Tibial artery (tissue), 4 donors: ENCODE measurements around the gene SORCS3.

ENCODE experiments used
- DNase-seq, 2 donors: peaks; one replicate each; pipeline ENCODE4 v3.0.0-alpha.2; 2019
- H3K27ac ChIP-seq, 2 donors: fragments of 200-600 bp; sonication (generic) in 1 of 2; 1 replicate in 1 of 2; 2 replicates in 1 of 2; pipeline ENCODE4 v1.5.1; 2018 to 2019; ENCODE audit warnings: mild to moderate bottlenecking in 1 of 2
- H3K27me3 ChIP-seq, 2 donors: fragments of 200-600 bp; sonication (generic) in 1 of 2; one replicate each; pipeline versions ENCODE4 v1.5.1 to v1.6.0; 2016 to 2019
- H3K36me3 ChIP-seq, 3 donors: fragments of 200-600 bp; sonication (generic) in 2 of 3; one replicate each; pipeline ENCODE4 v1.5.1; 2016 to 2019; ENCODE audit warnings: mild to moderate bottlenecking in 2 of 3
- H3K4me1 ChIP-seq, 4 donors: fragments of 200-600 bp; sonication (generic) in 2 of 4; 1 replicate in 3 of 4; 2 replicates in 1 of 4; pipeline ENCODE4 v1.5.1; 2016 to 2019
- H3K4me3 ChIP-seq, 2 donors: fragments of 200-600 bp; sonication (generic) in 1 of 2; 1 replicate in 1 of 2; 2 replicates in 1 of 2; pipeline ENCODE4 v1.5.1; 2018 to 2019; ENCODE audit warnings: mild to moderate bottlenecking in 2 of 2
- H3K9me3 ChIP-seq, 3 donors: fragments of 200-600 bp; sonication (generic) in 1 of 3; one replicate each; pipeline ENCODE4 v1.5.1; 2016 to 2019
- CTCF ChIP-seq, 2 experiments: fragments of 200-600 bp in 1 of 2; fragments of 450-650 bp in 1 of 2; IDR thresholded peaks; one replicate each; pipeline ENCODE4 v1.5.1; 2017 to 2019; ENCODE audit warnings: antibody characterized with exemption in 2 of 2, mild to moderate bottlenecking in 1 of 2, moderate library complexity in 1 of 2
- intact Hi-C: fragments of 100-400 bp; cut with DNase I; formaldehyde crosslinking; loops from one replicate; pipeline ENCODE4 v1.15.0; 2023; ENCODE audit warnings: low total_unique reads

Gene SORCS3

GRCh38 chr10:105247831-105248499, 606.9 kb downstream of the SORCS3 start:
- Histone ChIP-seq H3K27ac (no peak overlapping the region), H3K4me1 (no peaks in the 10 kb centered on the region), H3K27me3 (no peaks in the 10 kb centered on the region), H3K9me3 (no peaks in the 10 kb centered on the region), H3K36me3 (no peaks in the 10 kb centered on the region), H3K4me3 (no peak overlapping the region)
- no peak for TF ChIP-seq CTCF (IDR thresholded peaks at IDR 0.05)
- no peak for DNase-seq
- intact Hi-C loops = no loop called here

GRCh38 chr10:105252911-105253310, 611.8 kb downstream of the SORCS3 start:
- Histone ChIP-seq H3K9me3 (no peaks in the 10 kb centered on the region), H3K4me3 (no peak overlapping the region), H3K27ac (no peak overlapping the region), H3K27me3 (no peaks in the 10 kb centered on the region), H3K4me1 (no peaks in the 10 kb centered on the region), H3K36me3 (no peaks in the 10 kb centered on the region)
- DNase-seq = no peak
- TF ChIP-seq CTCF (IDR thresholded peaks at IDR 0.05) = no peak
- intact Hi-C loops = no loop called here

- Histone ChIP-seq H3K27me3 (no peaks in the 10 kb centered on the region), H3K4me1 (no peaks in the 10 kb centered on the region), H3K9me3 (no peaks in the 10 kb centered on the region), H3K27ac (no peak overlapping the region), H3K4me3 (no peak overlapping the region), H3K36me3 (no peaks in the 10 kb centered on the region)
- no peak for DNase-seq
- TF ChIP-seq CTCF (IDR thresholded peaks at IDR 0.05) = no peak
- intact Hi-C loops = no loop called here
Observed at GRCh38 chr10:105253515-105254212, 612.6 kb downstream of the SORCS3 start.

GRCh38 chr10:105258036-105258673, 617.1 kb downstream of the SORCS3 start:
- H3K4me1 ChIP-seq = no peaks in the 10 kb centered on the region
- no peaks in the 10 kb centered on the region for H3K36me3 ChIP-seq
- H3K27me3 ChIP-seq = no peaks in the 10 kb centered on the region
- no peak for DNase-seq
- intact Hi-C loops = no loop called here
- no peak overlapping the region for H3K4me3 ChIP-seq
- H3K9me3 ChIP-seq = no peaks in the 10 kb centered on the region
- no peak for TF ChIP-seq CTCF (IDR thresholded peaks at IDR 0.05)
- no peak overlapping the region for H3K27ac ChIP-seq

- H3K27ac ChIP-seq = no peak overlapping the region
- H3K9me3 ChIP-seq = no peaks in the 10 kb centered on the region
- no peaks in the 10 kb centered on the region for H3K4me1 ChIP-seq
- DNase-seq = no peak
- H3K27me3 ChIP-seq = no peaks in the 10 kb centered on the region
- intact Hi-C loops = no loop called here
- TF ChIP-seq CTCF (IDR thresholded peaks at IDR 0.05) = no peak
- no peaks in the 10 kb centered on the region for H3K36me3 ChIP-seq
- no peak overlapping the region for H3K4me3 ChIP-seq
Observed at GRCh38 chr10:105258674-105259065, 617.6 kb downstream of the SORCS3 start.
